Lung (tissue), 12 donors: ENCODE results near the gene SFT2D3. TPM values are rescaled to one million over a fixed set of nuclear protein-coding genes. Genes with fewer than 3 reads are reported as not detected.

Experiments
- ATAC-seq: fragments of 200-7000 bp; cut with Tn5 transposase; one replicate; pipeline ENCODE4 v1.9.1; 2020; ENCODE audit warnings: moderate number of reproducible peaks; ENCODE audit not compliant: insufficient read depth, low FRiP score
- DNase-seq, 3 donors: peaks; one replicate each; pipeline ENCODE4 v3.0.0-alpha.2; 2013 to 2017
- H3K27ac ChIP-seq, 2 donors: one replicate each; pipeline ENCODE4 v1.5.1; 2013; ENCODE audit warnings: mild to moderate bottlenecking in 2 of 2, moderate library complexity in 2 of 2, control low read depth in 1 of 2, inconsistent platforms in 1 of 2, low read depth in 1 of 2, low read length in 1 of 2
- H3K27me3 ChIP-seq, 3 donors: one replicate each; pipeline ENCODE4 v1.5.1; 2013; ENCODE audit warnings: low read length in 2 of 3; ENCODE audit not compliant: control insufficient read depth in 3 of 3, insufficient read depth in 3 of 3
- H3K36me3 ChIP-seq, 4 donors: one replicate each; pipeline ENCODE4 v1.5.1; 2013; ENCODE audit warnings: low read length in 4 of 4, mild to moderate bottlenecking in 1 of 4, moderate library complexity in 1 of 4; ENCODE audit not compliant: control insufficient read depth in 4 of 4, insufficient read depth in 4 of 4
- H3K4me1 ChIP-seq, 5 donors: one replicate each; pipeline ENCODE4 v1.5.1; 2013; ENCODE audit warnings: low read length in 5 of 5, mild to moderate bottlenecking in 2 of 5, moderate library complexity in 1 of 5; ENCODE audit not compliant: control insufficient read depth in 5 of 5, insufficient read depth in 5 of 5
- H3K4me3 ChIP-seq: one replicate; pipeline ENCODE4 v1.5.1; 2013; ENCODE audit warnings: mild to moderate bottlenecking, control low read depth, moderate library complexity
- H3K9ac ChIP-seq, 2 donors: one replicate each; pipeline ENCODE4 v1.5.1; 2013; ENCODE audit warnings: low read length in 2 of 2, control low read depth in 1 of 2; ENCODE audit not compliant: insufficient read depth in 1 of 2
- H3K9me3 ChIP-seq, 4 donors: one replicate each; pipeline ENCODE4 v1.5.1; 2013; ENCODE audit warnings: low read length in 3 of 4, mild to moderate bottlenecking in 1 of 4, moderate library complexity in 1 of 4; ENCODE audit not compliant: control insufficient read depth in 4 of 4, insufficient read depth in 3 of 4
- CTCF ChIP-seq: IDR thresholded peaks from 2 replicates; pipeline ENCODE4 v1.5.1; 2012; ENCODE audit warnings: mild to moderate bottlenecking; ENCODE audit errors: control extremely low read depth, extremely low read depth
- WGBS, 2 donors: extraction: QIAGEN DNeasy Blood & Tissue Kit; methylation state at CpG; one replicate each; pipeline ENCODE4 v1.1.7; 2013; 5-methylcytosine and 5-hydroxymethylcytosine counted together
- polyA plus RNA-seq, 2 donors: library from polyadenylated mRNA; stranded (reverse); fragments of 200-250 nt; gene quantifications; one replicate each; pipeline ENCODE4 v1.2.1, GENCODE V29; 2013
- total RNA-seq, 2 donors: library from RNA; depleted of rRNA in 1 of 2; stranded (reverse); fragments of >200 nt in 1 of 2; gene quantifications; one replicate each; pipeline ENCODE4 v1.2.1, GENCODE V29; 2014 to 2021
- donor health status: control.
- donor health status: control.
- donor health status: Bipolar disorder and iron deficiency.
- donor health status: healthy.
- donor health status: DM: yes; HTN: yes; CAD: no.

Gene SFT2D3
- total and polyA plus RNA-seq, 4 donors: 5.0 to 11.0 (median 8.5) TPM

GRCh38 chr2:127698553-127699355 is 2.5 kb upstream of the SFT2D3 start:
- ATAC-seq (no peak), DNase-seq (no peak)
- no peak overlapping the region for H3K4me3 ChIP-seq
- H3K4me1 ChIP-seq: peaks cover 0 to 26% (median 11%) of the 10 kb centered on the region in 5 donors
- peaks cover 0 to 5% (median 2%) of the 10 kb centered on the region in 4 donors for H3K36me3 ChIP-seq
- no peaks in the 10 kb centered on the region for H3K27me3 ChIP-seq
- no peak overlapping the region for H3K27ac ChIP-seq
- TF ChIP-seq CTCF: no peak
- WGBS, 2 donors: 95% methylated on average over 27 of the region's 27 CpGs
- no peaks in the 10 kb centered on the region for H3K9me3 ChIP-seq
- no peak overlapping the region for H3K9ac ChIP-seq

GRCh38 chr2:127700527-127701192 is 637 bp upstream of the SFT2D3 start:
- Histone ChIP-seq H3K9ac (peak overlapping the region; percentile 59 to 67), H3K9me3 (no peaks in the 10 kb centered on the region), H3K4me3 (peak overlapping the region; percentile 28), H3K36me3 (peaks cover 0 to 5% (median 2%) of the 10 kb centered on the region in 4 donors), H3K4me1 (peaks cover under 1 to 44% (median 12%) of the 10 kb centered on the region in 5 donors), H3K27me3 (no peaks in the 10 kb centered on the region), H3K27ac (peak overlapping the region; percentile 94 to 99)
- TF ChIP-seq CTCF: no peak
- WGBS, 2 donors: 47 to 57% methylated on average over 17 of the region's 17 CpGs
- DNase-seq (peak in 2 of 3 donors; percentile 29 to 37), ATAC-seq (peak; percentile 8)

- no peak for TF ChIP-seq CTCF
- 1% methylated on average over 58 to 108 of the region's 108 CpGs for WGBS, 2 donors
- H3K27me3 ChIP-seq: no peaks in the 10 kb centered on the region
- peaks cover 8 to 56% (median 15%) of the 10 kb centered on the region in 5 donors for H3K4me1 ChIP-seq
- H3K9ac ChIP-seq: peak overlapping the region; percentile 41 to 74
- peaks cover 0 to 9% (median 4%) of the 10 kb centered on the region in 4 donors for H3K36me3 ChIP-seq
- peak overlapping the region; percentile 94 to 99 for H3K27ac ChIP-seq
- peak; percentile 86 to 87 (median 86) for DNase-seq
- H3K9me3 ChIP-seq: no peaks in the 10 kb centered on the region
- ATAC-seq: peak; percentile 56
- peak overlapping the region; percentile 89 for H3K4me3 ChIP-seq
Observed at GRCh38 chr2:127701651-127702394, 526 bp downstream of the SFT2D3 start.
